ENCODE measurements around the gene PDE4B.

PDE4B gene

DNA sequence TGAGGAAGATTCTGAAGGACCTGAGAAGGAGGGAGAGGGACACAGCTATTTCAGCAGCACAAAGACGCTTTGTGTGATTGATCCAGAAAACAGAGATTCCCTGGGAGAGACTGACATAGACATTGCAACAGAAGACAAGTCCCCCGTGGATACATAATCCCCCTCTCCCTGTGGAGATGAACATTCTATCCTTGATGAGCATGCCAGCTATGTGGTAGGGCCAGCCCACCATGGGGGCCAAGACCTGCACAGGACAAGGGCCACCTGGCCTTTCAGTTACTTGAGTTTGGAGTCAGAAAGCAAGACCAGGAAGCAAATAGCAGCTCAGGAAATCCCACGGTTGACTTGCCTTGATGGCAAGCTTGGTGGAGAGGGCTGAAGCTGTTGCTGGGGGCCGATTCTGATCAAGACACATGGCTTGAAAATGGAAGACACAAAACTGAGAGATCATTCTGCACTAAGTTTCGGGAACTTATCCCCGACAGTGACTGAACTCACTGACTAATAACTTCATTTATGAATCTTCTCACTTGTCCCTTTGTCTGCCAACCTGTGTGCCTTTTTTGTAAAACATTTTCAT lies 579.9 kb downstream of the PDE4B start:
- no peak for DNase-seq

DNA sequence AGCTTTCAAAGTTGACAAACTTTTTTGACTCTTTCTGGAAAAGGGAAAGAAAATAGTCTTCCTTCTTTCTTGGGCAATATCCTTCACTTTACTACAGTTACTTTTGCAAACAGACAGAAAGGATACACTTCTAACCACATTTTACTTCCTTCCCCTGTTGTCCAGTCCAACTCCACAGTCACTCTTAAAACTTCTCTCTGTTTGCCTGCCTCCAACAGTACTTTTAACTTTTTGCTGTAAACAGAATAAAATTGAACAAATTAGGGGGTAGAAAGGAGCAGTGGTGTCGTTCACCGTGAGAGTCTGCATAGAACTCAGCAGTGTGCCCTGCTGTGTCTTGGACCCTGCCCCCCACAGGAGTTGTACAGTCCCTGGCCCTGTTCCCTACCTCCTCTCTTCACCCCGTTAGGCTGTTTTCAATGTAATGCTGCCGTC lies 580.5 kb downstream of the PDE4B start:
- DNase-seq, result no peak

DNA sequence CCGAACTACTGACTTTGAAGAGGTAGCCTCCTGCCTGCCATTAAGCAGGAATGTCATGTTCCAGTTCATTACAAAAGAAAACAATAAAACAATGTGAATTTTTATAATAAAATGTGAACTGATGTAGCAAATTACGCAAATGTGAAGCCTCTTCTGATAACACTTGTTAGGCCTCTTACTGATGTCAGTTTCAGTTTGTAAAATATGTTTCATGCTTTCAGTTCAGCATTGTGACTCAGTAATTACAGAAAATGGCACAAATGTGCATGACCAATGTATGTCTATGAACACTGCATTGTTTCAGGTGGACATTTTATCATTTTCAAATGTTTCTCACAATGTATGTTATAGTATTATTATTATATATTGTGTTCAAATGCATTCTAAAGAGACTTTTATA lies 581.5 kb downstream of the PDE4B start:
- DNase-seq, result no peak

DNA sequence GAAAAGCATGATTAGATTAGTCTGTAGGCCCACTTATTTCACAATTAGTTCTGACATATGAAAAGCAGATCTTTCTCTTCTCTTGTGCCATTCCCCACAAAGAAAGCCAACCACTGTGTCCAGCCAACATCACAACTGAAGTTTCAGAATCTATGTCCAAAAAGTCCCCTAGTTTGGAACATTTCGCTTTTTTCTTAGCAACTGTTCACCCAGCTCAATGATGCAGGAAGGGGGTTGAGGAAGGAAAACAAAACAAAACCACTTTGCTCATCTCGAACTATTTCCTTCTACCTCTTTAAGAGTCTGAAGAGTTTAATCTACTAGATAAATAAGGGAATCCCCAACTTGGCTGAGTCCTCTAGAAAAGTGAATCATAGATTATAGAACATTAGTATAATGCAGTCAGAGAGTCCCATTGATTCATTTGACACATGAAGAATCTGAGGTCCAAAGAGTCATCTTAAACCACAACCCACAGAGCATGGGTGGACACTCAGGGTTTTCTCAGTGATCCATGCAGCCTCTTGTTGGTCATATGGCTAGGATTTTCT lies 581.9 kb downstream of the PDE4B start:
- peak; percentile 26 for DNase-seq

DNA sequence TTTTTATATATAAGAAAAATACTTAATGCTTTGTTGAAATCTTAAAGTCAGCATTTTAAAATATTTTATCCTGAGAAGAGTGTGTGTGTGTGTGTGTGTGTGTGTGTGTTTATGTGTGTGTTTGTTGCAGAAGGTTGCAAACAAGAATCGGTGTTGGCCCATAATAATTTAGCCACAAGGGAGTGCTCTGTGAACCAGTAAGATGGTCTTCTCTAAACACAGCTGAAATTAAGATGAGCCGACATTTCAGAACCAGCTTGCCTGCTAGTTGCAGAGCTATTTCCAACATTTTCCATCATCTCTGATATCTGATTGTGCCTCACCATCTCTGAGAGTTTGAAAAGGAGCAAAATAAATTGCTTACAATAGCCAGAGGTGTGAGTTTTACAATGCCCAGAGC lies 582.4 kb downstream of the PDE4B start:
- DNase-seq, result no peak

DNA sequence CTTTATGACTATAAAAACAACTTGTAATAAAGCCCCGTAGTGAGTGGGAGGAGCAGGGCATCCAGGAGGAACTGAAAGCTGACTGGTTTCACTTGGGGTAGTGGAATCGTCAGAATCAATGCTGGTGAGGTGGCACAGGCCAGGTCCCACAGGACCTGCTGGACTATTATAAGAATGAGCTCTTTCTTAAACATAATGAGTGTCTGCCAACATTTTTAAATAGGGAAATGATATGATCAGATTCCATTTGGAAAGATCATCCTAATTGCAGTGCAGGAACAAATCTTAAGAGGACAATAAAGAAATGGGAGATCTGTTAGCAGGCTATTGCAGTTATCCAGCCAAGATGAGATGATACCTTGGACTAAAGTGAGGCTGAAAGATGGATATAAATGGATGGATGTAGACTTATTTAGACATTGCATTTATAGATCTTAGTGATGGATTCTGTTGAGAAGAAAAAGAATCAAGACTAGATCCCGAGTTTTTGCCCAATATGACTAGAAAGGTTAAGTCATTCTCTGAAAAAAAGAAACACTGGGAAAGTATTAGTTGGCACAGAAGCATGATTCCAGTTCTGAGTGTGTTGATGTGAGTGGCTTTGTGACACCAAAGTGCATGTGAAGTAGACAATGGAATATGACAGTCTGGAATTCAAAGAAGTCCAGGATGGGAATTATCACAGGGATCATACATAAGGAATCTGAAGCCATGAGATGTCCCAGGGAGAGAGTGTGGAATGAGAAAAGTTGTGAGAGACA lies 587.9 kb downstream of the PDE4B start:
- no peak for DNase-seq

DNA sequence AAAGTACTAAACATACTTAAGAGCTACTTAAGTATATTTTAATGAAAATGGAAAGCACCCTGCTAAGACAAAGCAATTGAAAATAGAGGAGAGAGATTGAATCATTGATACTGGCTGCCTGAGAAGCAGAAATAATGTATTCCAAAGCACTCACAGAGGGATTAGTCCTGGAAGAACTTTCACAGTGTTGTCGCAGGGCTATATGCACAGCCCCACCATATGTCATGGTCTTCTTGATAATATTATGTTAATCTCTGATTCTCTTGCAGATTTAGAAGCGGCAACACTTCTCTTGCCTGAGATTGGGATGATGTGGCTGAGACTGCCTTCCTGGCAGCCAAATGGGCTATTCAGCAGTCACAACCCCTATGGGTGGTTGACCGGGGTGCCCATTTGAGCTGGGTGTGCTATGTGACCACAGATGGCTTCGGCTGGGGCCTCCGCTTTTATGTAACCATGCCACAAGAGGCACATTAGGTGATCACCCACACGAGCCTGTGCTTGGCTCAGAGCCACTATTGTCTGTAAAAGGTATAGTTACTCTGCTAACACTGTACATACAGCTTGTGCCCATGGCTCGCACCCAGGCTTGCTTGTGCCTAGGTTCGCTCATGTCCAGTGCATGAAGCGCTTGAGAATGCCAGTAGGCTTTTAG lies 589.1 kb downstream of the PDE4B start:
- no peak for DNase-seq

DNA sequence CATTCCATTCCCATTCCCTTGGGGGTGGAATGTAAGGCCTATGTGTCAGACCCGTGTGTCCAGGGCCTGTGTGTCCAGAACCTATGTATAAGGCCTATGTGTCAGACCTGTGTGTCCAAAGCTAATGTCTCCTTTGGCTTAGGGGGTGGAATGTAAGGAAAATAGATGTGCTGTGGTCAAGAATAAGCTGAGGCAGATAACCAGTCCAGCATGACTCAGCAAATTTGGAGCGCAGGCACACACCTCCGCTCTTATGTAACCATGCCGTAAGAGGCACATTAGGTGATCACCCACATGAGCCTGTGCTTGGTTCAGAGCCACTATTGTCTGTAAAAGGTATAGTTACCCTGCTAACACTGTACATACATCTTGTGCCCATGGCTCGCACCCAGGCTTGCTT lies 590.5 kb downstream of the PDE4B start:
- DNase-seq, result no peak

DNA sequence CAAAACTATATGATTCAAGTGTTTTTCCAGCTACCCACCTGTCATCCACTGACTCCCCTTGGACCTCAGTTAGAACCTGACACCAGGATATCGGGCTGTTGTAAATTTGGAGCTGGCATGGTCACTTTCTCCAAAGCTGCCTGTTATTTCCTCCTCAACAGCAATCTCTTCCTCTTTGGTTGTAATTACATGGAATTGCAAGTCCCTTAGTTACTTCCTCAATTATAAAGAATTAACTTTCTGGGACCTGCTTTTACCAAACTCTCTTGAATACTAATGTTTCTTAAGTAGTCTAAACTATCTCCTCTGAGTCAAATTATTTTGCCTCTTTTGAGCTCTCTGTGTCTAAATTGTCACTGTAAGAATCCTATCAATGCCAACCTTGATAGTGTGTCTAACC lies 590.9 kb downstream of the PDE4B start:
- no peak for DNase-seq

DNA sequence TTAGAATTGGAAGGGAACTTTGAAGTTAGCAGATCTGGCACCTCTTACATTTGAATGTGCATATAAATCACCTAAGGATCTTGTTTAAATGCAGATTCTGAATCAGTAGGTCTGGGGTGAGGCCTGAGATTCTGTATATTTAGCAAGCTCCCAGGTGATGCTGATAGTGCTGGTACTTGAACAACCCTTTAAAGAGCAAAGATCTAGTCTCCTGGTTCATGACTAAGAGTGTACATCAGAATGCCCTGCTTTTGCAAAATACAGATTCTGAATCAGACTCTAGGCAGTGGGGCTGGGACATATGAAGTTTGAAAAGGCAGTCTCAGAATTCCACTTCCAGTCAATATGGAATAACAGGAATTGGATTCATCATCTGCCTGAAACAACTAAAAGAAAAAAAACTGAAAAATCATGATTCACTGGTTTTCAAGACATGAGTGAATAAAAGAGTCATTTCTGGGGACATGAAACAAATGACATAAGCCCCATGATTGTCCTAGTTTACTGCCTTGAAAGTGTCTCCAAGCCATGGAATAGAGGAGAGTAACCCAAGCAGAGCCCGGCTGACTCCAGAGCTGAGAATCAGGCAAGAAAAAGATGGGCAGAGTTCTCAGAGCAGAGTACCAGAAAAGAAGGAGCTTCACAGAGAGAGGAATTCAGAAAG lies 591.7 kb downstream of the PDE4B start:
- DNase-seq, result no peak

DNA sequence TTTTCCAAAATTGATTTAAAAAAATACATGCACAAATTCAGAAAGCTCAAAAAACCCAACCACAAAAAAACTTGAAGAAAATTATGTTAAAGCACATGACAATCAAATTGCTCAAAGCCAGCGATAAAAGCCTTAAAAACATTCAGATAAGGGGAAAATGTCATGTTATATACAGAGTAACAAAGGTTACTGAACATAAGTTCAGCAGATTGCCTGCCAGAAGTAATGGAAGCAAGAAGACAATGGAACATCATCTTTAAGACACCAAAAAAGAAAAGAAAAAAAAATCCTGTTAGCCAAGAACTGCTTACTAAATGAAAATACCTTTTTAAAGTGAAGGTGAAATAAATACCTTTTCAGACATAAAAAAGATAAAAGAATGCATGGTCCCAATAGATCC lies 594.0 kb downstream of the PDE4B start:
- DNase-seq, result no peak

DNA sequence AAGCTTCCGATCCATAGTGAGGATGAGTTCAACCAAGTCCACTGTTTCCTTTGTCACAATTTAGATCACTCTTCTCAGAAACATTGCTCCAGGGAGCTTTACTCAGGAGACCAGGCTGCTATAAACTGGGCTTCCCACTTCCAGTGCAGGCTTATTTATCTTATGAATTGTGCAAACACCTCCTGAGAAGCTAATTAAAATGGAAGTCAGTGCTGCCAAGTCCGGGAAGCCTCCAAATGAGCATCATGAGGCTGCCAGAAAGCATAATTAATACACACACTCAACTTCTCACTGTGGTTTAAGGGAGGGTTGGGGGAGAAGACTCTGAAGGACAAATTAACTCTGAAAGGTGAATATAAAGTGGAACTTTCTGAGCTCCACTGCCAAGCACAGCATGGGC lies 596.2 kb downstream of the PDE4B start:
- DNase-seq, result no peak

DNA sequence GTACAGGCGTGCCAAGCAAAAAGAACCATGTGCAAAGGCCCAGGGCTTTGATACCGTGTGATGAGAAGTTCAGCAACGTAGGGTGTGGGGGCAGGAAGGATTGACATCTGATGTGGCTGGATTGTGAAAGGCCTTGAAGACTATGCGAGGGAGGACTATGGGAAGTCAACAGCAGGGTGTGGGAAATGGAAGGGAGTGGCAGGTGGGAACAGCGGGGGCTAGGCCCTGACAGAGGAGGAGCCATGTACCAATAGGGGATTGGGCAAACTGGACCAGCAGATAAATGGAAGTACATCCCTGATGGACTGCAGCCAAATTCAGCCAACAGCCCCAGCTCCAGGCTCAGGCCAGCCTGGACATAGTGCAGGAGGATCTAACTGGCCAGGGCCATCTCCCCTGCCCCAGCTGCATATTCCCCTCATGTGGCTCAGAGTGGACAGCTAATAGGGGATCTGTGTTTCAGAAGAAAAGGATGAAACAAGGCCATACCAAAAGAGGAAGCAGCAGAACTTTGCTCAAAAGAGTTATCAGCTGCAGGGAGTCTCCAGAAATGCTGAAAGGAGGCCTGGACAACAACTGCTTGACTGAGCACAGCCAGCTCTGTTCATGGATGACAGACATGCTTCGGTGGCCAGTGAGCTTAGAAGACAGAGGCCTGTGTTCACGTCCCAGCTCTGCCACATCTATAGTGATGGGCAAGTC lies 601.0 kb downstream of the PDE4B start:
- DNase-seq, result no peak

DNA sequence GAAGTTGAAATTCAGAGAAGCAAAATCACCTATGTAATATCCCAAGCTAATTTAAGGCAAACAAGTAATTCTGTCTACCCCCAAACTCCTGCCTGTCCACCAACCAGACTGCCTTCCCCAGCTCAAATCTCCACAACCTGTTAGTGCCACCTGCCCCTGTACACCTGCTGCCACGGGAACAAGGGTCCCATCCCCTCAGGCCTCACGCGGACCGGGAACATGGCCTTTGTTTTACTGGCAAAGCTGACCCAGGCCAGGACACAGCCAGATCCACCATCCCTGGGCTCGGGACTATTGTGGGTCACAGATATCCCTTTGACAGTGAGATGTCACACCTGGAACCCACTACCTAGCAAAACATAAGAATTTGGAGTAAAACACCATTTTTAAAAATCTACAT lies 601.9 kb downstream of the PDE4B start:
- no peak for DNase-seq

DNA sequence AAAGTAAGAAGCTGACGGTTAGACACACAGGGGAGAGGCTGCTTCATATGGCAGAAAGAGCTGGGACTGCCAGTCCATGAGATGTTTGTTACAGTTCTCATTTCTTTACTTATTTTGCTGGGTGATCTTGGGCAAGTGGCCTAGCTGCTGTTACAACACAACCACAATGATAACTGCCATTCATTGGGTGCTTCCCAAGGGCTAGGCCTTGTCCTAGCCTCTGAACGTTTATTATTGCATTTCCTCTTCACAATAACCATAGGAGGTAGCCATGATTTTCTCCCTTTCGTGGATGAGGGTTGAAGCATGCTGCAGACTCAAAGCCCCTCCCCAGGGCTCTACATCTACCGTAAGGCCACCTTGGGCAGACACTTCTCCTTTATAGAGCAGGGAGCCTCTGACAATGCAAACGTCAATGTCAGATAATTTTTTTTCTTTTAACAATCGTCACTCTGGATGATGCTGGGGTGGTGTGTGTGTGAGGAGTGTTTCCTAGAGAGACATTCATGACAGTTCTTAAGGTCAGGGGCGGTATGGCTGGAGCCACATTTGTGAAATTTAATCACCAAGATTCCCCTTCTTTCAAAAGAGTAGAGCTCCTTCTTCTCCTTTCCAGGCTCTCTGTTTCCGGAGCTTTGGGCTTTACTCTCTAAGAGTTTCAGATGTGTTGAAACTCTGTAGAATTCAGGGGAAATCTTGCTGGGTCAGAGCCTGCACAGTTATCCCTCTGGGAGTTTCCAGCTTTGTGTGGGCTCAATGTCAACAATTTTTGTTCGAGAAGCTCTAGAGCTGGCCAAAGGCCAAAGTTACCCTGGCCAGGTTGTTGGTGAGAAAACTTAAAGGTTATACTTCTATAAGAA lies 602.7 kb downstream of the PDE4B start:
- no peak for DNase-seq

DNA sequence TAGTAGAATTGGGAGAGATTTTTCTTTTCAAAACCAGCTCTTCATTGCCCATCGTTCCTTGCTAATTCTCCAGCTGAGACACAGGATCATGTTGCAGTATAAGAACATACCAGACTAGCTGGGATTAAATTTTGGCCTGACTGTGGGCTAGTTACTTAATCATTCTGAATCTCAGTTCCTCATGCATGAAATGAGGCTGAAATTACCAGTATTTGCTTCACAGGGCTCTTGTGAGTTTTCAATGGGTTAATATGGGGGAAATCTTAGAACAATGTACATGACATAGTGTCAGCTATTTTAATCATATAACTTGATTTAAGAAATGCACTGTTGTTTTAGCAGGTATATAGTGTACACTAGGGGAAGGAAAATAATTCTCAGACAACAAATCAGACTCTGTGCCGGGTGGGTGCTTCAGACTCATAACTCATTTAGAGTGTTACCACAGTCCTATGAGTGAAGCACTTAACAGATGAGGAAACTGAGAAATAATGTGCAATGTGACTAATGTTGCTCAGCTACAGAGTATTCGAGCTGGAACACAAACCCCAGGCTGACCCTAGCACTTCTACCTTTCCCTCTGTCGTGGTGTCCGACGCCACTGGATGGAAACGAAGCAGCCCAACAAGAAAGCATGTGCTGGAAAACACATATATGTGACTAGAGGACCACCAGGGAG lies 603.7 kb downstream of the PDE4B start:
- no peak for DNase-seq

DNA sequence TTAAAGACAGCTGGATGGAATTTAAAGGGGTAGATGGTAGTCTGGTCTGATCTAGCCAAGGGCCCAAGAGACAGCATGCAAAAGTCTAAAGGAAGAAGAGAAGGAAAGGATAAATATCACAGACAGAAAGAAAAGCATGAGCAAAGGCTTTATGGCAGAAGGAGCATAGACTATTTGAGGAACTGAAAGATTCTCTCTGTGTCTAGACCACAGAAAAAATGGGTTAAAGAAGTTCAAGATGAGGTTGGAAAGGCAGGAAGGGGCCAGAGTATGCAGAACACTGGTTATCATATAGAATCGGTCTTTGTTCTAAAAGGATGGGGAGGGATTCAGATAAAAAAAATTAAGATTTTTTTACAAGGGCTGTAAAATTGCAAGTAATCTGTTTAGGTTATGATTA lies 604.5 kb downstream of the PDE4B start:
- no peak for DNase-seq

DNA sequence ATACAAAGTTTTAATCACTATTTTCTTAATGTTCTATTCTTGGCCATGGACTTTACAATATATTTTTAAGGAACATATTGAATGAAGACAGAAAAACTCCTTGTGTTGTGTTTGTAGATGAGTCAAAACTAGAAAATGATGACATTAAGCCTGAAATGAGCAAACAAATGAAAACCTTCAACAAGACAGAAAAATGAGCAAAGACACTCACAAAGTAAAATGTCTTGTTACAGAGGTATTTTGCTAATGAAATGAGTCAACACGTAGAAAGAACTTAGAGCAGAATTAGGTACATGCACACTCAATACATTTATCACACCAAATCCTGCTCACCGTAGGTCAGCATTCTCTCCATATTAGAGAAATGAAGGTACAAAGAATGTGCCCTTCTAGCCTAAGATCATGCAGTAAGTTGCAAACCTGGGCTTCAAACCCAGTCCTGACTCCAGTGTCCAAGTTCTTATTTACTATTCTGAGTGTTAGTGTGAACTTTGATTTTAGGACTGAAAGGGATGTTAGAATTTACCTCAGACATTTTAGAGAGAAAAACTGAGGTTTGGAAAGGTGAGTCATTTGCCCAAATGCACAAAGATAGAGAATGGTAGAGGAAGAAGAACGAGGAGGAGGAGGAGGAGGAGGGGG lies 607.3 kb downstream of the PDE4B start:
- no peak for DNase-seq

DNA sequence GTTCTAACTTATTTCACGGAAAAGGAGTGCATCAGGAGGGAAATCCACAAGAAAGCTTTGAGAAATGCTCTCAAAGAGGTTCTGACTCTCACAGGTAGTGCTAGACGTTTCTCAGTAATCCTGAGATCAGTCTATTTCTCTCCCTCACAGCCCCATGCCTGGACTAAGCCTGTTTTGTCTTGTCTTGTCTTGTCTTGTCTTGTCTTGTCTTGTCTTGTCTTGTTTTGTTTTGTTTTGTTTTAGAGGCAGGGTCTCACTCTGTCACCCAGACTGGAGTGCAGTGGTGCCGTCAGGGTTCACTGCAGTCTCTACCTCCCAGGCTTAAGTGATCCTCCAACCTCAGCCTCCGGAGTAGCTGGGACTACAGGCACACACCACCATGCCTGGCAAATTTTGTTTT lies 608.0 kb downstream of the PDE4B start:
- no peak for DNase-seq

DNA sequence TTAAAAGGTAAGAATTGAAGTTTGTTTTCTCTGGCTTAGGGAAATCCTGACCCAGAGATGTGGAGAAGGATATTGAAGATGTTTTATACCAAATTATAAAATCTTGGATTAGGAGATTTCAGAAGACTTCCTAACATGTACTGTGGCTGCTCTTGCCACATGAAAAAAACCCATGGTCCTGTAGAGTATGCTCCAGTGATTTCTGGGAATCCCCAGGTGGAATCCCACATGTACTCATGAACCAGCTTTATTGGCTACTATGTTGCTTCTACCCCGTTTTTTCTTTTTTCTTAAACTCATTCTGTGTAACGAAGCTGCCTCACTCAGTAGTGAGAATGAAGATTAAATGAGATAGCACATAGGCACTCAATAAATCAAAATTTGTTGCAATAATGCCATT lies 608.5 kb downstream of the PDE4B start:
- DNase-seq, result no peak

DNA sequence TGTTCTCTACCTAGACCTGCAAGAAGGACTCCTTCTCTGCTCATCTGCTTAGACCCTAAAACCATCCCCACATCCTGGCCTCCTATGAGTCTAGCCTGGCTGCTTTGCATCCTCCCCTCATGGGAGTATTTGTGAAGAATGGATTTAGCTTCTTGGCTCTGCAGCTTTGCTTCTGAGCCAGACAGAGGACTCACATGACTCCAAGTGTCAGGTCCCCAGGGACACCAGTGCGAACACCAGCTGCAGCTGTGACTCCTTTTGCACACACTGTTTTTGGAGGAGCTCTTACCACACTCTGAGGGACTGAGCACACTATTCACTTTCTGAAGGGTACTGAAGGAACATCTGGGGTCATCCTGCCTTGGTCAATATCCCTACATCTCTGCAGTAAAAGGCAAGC lies 609.5 kb downstream of the PDE4B start:
- no peak for DNase-seq
